Hypothalamus (tissue), 51 donors: ENCODE results near the gene PTHLH.
A peak's percentile ranks its signal among the peaks of the same experiment; 100 is the strongest.

Experiments used
- DNase-seq, 51 donors: peaks; one replicate each; lab custom pipeline; 2025; lab: John Stamatoyannopoulos, UW

Gene PTHLH

DNA sequence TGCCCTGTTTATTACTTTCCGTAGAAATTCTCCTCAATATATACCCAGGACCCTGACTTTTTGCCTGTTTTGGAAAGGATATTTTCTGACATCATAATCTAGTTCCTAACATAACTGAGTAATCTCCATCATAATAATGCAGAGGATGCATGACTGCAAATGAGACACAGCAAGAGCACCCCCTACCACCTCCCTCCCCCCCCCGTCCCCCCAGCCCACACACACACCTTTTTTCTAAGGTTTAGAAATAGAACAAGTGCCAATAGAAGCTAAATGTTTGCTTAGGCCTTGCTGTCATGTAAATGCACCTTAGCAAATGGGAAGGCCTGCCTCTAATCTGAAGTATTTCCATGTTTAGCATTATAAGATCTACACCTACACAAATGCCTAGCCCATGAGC lies at the start of gene PTHLH:
PTHLH (minus strand) TSS at position 13 of the 400 bp plus-strand sequence. CDS start 3,239 bp downstream, outside the sequence.
- no peak for DNase-seq

DNA sequence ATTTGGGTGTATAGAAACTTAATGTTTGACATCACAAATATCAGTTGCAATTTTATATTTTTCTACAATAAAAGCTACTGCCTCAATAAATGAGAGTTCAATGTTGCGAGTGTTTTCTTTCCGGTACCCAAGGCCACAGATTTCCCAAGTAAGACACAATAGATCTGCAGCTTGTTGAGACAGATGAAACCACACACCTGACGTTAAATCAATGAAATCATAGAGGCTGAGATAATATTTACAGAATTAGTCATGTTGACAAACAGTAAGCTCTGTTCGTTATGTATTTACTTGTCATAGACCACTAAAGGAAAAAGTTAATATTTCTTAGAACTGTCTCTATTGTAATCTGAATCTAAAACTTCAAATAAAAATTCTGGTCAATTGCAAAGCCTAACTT lies 49.2 kb upstream of the PTHLH start:
- DNase-seq = no peak

DNA sequence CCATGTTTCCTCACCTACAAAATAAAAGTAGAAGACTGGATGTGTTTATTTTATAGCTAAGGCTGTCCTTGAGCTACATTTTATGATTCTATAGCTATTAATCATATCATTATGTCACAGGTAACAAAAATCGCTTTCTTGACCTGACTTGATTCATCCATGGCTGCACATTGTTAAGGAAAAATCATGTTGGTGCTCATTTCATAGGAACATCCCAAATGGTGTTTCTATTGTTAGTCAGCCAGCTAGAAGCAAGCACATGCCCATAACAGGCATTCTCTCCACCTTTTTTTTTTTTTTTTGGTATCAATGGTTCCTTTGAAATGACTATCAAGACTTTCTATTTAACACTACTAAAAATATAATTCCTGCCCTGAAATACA lies 45.3 kb upstream of the PTHLH start:
- no peak for DNase-seq

DNA sequence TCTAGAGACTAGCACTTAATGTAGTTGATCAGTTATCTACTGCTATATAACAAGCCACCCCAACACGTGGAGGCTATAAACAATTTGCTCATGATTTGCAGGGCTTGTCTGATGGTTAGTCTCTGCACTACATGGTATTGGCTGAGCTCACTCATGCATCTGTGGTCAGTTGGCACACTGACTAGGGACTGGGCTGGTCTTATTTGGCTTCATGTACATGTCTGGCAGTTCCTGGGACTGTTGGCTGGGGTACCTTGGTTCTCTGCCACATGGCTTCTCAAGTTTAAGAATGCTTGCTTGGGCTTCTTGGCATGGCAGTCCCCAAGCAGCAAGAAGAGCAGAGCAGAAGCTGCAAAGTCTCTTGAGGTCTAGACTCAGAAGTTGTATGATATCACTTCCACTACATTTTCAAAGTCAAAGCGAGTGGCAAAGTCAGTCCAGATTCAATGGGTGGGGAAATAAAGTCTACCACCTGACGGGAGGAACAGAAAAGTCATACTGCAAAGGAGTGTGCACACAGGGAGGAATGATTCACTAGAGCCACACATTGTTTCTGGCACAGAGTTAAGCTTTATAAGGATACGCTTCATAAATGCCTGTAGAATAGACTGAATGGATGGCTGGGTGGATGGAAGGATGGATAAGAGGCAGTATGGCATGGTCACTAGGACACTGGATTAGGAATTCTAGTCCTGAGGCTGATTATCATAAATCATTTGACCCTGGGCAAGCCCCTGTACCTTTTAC lies 44.8 kb upstream of the PTHLH start:
- peak in 8 of 51 donors; percentile 1 to 29 (median 12) for DNase-seq

DNA sequence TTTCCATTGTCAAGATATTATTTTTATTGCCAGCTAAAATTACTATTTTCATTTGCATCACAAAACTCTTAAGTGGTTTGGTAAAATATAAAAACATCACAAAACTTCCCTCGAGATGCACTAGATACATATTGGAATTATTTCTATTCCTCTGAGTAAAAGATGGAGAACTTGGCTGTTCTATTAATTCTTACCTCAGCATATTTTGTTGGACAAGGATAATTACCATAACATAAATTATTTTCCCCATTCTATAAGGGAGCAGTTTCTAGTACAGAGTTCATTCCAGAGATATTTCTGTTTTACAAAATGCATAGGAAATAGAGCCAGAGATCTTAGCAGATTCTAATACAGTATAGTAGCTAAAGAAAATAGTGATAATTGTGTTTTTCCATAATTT lies 42.6 kb upstream of the PTHLH start:
- DNase-seq = no peak

DNA sequence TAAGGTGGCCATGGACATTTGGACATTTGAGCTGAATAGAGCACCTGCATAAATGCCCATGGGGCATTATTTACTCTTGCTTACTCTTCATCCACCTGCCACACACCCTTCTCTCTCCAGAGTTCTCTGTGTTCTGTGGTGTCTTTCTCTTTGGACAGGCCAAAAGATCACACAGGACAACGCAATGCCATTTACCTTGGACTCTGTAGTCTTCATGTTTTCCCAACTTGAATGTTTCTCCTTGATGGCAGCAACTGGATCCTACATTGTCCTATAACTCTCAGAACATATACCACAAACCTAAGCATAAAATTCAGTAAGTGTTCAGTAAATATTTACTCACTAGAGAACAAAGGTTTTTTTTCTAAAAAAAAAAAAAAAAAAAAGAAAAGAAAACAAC lies 41.7 kb upstream of the PTHLH start:
- no peak for DNase-seq

DNA sequence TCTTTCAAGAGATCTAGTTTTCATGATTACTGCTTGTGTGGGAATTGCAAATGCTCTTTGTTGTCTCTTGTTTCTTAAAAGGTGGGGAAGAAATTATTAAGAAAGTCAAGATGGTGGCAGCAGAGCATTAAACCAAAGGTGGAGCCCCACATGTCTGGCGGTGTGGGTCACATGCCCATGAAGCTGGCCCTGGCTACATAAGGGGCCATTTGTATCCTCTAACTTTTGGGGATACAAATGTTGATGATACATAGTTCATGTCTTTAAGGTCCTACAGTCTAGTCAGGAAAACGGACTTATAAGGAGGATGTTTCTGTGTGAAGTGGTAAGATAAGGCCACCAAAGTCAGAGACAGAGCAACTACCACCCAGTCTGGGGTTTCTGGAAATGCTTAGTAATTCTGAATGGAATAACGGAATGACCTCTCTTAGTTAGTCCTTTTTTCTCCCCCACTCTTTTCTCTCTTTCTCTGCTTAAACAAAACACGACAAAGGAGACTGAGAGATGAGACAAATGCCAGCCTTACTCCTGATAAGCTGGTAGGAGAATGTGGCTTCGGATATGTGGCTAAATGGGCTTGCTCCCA lies 39.9 kb upstream of the PTHLH start:
- DNase-seq = no peak

DNA sequence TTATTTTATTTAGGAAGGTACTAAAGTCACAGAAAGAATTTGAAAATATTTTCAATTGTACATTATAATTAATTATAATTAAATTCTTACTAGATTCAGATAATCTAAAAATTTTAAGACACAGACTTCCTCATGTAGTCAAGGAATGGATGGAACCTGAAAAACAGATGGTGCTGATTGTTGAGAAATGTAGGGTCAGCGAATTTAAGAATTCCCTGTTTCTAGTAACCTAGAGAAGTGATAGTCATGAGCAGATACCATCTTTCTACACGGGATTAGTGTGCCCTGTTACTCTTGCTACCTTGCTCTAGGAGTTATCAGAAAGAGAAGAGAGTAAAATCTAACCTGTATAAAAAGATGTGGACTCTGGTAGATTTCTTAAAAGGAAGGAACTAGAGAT lies 37.5 kb upstream of the PTHLH start:
- no peak for DNase-seq

DNA sequence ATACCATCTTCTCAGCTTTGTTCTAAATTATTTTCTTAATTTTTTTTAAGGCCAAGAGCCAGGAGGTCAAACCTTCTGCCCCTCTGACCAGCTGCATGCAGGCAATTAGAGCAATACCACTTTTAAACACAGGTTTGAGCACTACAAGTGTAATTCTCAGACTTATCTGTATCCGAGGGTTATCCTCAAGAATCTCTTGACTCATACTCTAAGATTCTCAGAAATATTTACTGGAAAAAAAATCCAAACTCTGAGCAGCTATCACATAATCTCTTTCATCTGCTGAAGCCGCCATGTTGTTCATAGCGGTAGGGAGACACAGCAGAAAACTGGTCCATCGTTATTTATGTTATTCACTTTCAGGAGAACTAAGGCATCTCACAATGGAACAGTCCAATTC lies 27.4 kb upstream of the PTHLH start:
- DNase-seq = no peak

DNA sequence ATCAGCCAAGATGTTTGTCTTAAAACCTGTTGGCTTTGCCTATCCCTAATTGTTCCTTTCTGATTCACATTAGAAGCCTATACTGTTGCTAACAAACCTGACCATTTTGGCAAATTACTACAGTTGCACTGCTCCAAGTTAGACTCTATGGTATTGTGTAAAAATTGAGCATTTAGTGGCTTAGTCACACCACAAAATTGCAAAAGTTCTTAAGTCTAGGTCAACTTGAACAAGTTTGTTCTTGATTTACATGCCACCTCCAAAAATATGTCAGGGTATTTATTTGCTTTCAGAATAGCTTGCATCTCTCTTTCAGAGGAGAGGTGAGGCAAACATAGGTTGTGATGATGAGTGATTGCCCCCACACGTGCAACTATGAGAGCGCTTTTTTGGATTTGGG lies 27.0 kb upstream of the PTHLH start:
- DNase-seq = no peak

DNA sequence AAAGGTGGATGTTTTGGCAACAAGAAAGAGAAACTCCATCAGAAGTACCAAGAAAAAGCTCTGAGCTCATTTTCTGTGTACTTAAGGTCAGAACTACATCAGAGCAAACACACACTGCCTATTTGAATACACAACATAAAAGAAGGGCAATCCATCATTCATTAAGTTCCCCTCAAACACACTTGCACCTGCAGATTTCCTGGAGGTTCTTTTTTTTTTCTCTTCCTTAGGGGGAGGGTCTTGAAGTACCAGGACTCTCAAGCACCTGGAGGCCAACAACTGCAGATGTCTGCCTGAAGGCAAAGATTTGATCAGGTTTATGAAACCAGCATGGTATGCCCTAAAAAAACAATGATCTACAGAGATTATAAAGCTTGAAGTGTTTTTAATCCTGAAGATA lies 26.1 kb upstream of the PTHLH start:
- no peak for DNase-seq

DNA sequence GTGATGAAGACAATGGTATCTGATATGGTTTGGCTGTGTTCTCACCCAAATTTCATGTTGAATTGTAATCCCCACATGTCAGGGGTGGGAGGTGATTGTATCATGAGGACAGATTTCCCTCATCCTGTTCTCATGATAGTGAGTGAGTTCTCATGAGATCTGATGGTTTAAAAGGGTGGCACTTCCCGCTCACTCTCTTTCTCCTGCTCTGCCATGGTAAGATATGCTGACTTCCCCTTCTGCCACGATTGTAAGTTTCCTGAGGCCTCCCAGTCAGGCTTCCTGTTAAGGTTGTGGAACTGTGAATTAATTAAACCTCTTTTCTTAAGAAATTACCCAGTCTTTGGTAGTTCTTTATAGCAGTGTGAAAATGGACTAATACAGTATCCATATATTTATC lies 25.6 kb upstream of the PTHLH start:
- DNase-seq = no peak

DNA sequence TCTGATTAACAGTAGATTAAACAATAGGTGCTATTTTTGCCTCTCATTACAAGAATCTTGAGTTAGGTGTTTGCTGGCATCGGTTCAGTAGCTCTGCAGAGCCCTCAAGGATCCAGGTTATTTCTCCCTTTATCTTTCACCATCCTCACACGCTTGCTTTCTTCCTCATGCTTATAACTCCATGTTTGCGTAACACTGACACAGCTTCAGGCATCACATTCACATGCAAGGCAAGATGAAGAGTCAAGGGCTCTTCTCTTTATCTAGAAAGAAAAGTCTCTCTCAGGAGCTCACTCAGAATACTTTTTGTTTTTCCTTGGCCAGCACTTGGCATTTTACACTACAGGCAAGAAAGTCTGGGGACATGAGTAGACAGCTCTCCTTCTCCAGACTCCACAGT lies 24.2 kb upstream of the PTHLH start:
- DNase-seq = no peak

DNA sequence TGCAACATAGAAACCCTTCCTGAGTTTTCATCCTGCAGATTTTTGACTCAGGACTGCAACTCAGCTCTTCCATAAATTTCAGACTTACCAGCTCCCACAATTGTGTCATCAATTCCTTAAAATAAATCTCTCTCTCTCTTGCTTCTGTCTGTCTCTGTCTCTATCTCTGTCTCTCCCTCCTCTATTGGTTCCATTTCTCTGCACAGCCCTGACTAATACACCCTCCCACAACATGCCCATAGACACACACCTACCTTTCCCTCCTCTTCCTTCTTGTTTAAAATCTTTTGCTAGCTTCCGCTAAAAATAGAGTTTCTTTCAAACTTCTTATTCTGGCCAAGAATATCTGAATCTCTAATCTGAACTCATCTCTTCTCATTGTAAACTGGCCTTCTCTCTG lies 22.9 kb upstream of the PTHLH start:
- DNase-seq = no peak

DNA sequence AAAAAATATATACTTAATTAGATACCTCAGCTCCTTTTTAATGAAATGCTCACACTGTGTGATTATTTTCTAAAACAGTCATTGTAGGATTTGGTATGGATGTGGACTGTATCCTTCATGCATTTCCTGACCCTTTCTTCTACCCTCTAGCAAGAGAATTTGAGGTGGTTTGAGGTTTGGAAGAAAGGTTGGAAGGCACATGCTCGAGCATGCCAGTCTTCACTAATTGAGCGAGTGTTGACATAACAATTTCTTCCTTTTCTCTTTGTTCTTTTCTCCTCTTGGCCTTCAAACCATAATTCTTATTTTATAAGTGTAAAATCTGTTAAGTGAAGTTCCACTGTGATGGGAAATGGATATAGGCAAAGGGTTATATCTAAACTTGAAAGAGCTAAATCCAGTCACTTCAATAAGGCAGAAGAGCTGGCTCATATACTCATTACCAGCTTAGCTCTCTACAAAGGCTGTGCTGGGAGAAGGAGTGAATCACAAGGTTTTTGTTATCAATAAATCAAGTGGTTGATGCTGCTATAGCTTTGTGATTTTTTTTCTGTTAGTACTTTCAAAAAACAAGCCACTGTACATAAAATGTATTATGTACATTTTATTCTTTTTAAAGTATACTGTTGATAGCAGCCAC lies 16.2 kb upstream of the PTHLH start:
- DNase-seq = no peak

DNA sequence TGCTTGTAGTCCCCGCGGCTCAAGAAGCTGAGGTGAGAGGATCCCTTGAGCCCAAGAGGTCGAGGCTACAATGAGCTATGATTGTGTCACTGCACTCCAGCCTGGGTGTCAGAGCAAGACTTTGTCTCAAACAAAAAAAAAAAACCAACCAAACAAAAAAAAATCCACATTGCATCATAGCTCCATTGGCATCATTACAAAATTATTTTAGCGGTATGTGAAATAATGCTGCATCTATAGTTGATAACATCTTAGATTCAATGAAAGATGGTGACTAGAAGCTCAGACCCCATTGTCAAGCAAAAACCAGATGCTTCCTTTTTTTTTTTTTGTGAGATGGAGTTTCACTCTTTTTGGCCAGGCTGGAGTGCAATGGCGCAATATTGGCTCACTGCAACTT lies 14.8 kb upstream of the PTHLH start:
- DNase-seq = no peak

DNA sequence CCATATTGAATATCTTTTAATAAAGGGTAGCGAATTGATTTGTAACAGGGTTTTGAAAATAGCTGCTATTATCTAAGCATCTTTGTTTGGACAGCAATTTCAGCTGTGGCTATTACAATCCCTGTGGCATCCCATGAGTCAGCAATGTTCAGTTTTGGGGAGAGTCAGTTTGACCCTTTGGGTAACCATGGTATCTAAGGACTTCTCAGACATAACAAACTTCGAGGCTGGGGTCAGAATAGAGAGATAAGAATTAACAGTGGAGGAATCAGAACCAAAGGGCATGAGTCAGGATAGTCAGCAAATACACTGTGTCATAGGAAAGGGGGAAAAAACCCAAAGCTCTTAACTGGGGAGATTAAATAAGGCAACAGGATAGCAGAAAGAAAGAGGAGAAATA lies 11.7 kb upstream of the PTHLH start:
- no peak for DNase-seq

DNA sequence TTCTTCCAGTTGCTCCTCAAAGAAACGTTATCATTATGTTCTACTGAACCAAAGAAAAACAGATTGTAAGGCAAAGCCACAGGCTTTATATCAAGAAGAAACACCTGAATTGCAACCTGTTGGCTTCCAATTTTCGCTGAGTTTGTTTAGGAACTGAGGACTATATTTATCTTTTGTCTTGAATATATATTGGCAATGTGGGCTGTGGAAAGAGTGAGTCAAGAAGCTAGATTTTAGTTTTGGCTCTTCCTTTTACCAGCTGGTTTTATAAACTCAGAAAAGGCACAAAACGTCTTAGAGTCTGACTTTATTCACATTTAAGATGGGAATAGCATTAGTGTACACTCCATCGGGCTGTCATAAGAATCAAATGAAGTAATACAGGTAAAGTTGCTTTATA lies 10.4 kb upstream of the PTHLH start:
- no peak for DNase-seq

DNA sequence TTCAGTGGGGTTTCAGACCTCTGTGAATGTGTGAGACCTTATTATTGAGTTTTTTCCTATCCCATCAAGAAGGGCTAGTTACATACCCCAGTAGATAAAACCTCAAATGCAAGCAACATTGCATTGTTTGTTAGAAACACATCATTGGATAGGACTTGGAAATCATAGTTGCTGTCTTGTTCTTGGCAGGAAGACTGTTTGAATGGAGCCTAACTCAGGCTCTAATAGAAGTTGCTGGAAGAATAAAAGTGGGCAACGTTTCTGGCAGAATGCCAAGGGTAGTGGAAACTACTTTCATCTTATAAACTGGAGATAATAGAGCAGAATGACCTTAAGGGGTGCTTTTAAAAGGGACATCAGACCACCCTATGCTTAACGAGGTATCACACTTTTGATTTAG lies 9.9 kb upstream of the PTHLH start:
- DNase-seq = no peak

DNA sequence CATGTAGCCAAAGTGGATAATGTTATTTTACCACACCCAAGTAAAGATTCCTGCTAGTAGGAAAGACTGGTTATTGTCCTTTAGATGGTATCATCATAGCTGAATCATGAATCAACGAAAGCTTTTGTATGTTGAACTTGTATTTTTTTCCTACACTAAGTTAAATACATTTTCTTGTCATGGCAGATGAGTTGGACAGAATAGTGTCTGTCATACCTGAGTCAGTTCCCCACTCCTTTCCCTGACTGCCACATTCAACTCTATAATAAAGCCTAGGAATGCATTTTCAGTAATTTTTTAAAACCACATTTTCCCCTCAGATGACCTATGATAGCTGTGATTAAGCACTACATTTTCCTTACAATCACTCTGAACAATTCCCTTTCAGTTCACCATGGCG lies 9.3 kb upstream of the PTHLH start:
- DNase-seq = no peak

DNA sequence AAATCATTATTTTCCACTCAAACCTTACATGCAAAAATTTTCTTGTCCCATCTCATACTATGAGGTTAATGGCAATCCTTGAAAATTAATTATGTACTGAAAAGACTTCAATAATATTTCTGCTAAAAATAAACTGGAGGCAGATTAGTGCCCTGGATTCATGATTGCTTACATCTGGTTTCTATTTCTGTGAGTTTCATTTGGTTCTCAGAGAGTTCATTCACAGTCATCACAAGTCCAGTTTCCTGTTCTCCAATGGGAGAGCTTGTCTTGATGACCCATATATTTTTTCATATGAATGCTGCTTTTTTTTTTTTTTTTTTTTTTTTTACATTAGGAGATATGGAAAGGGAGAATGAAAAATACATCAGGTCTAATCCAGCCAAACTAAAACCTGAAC lies 6.6 kb upstream of the PTHLH start:
- DNase-seq = no peak
